HG03460 (cell line): Measurements from ENCODE around the gene FSD1.
A peak's percentile ranks its signal among the peaks of the same experiment; 100 is the strongest.
"Not testable (repeated sequence)": the region's sequence is repeated elsewhere in the genome, so short reads cannot be mapped to it uniquely, and the experiment has no call there.

Experiments used
- ATAC-seq: cut with Tn5 transposase; IDR thresholded peaks from one replicate; pipeline ENCODE4 v1.9.1; 2021; ENCODE audit not compliant: unreplicated experiment

Gene FSD1

DNA sequence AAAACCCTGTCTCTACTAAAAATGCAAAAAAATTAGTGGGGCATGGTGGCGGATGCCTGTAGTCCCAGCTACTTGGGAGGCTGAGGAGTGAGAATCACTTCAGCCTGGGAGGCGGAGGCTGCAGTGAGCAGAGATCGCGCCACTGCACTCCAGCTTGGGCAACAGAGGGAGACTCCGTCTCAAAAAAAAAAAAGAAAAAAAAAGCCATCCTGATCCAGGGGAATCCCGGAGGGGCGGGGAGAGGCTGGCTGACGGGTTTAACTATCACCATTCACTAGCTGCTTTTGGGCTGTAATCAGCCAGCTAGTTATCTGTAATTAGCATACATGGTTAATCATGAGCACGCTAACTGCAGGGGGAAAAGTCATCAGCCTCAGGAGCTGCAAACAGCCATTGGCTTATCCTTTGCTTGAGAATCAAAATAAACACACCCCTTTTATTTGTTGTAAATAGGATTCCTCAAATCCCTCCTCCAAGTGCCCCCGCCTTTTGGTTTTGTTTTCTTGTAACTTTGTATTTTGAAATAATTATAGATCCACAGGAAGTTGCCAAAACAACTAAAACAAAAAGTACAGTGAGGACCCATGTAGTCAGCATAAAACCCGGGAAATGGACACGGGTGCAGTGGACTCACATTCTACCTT, 9.6 kb downstream of the FSD1 start:
- no peak for ATAC-seq

GRCh38 chr19:4316956-4317355, 12.6 kb downstream of the FSD1 start:
- no peak for ATAC-seq

- ATAC-seq = no peak
These were observed 14.1 kb downstream of the FSD1 start for GRCh38 chr19:4318460-4318859.

DNA sequence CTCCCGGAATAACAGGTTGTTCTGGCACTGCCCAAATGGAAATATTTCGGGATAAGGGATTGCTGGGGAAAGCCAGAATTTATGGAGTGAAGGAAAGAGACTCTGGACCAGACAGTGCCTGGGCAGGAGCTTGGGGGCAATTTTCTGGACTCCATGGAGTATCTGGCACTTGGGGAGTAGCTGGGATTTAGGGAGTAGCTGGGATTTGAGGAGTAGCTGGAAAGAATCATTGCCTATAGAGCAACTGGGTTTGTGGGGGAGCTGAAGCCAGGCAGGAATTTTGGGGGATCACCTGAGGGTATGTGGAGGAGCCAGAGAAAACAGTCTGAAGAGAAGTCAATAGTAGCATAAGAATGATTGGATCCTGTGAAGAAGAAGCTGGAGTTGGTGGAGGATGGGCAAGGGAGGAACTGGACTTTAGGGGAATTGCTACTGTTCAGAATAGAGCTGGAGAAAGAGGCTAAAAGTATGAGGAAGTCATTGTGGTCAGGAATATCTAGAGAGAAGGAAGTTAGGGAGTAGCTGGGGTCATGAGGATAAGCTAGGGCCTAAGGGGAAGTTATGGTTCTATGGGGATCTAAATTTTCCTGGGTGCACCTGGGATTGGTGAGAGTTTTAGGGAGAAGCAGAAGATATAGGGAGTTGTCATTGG, 14.8 kb downstream of the FSD1 start:
- ATAC-seq = no peak

DNA sequence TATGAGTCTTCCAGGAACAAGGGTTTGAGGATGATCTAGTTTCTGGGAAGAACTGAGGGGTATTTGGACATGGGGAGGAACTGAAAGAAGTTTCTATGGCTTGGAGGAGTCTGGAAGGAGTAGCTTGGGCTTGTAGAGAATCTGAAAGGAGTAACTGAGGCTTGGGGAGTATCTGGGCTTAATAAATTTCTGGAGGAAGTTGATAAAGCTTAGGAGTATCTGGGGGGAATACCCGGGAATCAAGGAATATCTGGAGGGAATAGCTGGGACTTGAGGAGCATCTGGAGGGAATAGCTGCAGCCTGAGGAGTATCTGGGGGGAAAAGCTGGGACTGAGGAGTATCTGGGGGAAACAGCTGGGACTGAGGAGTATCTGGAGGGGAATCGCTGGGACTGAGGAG, 16.0 kb downstream of the FSD1 start:
- no peak for ATAC-seq

DNA sequence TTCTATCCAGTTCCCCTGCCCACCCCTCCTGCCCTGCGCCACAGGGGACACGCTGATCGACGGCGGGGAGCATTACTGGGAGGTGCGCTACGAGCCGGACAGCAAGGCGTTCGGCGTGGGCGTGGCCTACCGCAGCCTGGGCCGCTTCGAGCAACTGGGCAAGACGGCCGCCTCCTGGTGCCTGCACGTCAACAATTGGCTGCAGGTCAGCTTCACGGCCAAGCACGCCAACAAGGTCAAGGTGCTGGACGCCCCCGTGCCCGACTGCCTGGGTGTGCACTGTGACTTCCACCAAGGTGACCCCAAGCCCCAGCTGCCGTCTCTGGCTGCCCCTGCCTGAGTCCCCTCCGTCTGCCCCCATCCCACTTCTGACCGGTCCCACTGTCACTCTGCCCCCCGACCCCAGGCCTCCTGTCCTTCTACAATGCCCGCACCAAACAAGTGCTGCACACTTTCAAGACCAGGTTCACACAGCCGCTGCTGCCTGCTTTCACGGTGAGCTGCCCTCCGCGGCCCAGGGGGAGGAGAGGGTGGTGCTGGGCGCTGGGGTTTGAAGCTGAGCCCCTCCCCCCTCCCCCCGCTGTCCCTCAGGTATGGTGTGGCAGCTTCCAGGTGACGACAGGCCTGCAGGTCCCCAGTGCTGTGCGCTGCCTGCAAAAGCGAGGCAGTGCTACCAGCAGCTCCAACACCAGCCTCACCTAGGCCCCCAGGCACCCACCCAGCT, 18.7 kb downstream of the FSD1 start:
- no peak for ATAC-seq

DNA sequence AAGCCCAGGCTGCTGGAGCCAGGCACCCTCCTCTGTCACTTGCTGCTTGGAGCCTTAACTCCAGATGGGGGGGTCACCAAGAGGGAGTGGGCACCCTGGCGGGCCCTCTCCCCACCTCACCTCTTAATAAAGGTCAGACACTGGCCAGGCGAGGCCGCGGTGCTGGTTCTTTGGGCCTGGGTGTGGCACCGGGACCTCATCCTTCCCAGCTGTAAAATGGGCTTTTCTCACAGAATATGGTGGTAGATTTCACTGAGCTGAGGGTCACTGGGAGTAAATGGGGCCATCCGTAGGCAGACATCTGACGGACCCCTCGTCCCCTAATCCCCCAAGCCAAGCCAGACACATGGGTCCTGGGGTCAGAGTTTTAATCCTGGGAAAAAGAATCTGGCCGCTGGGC, 19.3 kb downstream of the FSD1 start:
- no peak for ATAC-seq

DNA sequence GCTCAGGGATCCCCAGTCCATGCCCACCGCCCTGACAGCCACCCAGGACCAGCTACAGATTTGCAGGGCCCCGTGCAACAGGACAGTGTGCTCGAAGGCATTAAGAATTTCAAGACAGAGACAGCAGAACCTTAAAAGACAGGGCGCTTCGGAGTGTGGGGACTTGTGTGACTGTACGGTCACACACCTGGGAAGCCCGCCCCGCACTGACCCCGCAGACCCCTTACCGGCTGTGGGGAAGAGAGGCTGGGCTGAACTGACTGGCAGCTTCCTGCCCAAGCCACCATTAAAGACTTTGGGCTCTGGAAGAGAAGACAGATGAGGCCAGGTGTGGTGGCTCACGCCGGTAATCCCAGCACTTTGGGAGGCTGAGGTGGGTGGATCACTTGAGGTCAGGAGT, 19.8 kb downstream of the FSD1 start:
- no peak for ATAC-seq

- no peak for ATAC-seq
These were observed 21.9 kb downstream of the FSD1 start for GRCh38 chr19:4326215-4326836.

DNA sequence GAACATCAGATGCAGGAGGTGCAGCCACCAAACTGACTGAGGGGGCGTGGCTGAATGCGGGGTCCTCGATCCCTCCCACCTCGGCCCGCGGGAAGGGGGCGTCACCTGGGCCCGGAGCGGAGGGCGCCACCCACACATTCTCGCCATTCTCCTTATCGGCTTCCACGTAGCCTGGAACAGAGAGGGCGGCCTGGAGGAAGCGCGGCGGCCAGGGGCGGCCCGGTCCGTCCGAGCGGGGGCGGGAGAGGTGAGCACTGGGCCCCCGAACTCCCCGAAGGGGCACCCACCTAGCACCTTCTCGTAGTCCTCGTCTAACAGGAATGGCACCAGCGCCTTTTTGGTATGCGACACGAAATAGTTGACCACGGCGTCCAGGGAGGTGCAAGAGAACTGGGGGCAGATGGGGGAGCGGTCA, 22.4 kb downstream of the FSD1 start:
- ATAC-seq = no peak

GRCh38 chr19:4327252-4327876, 23.0 kb downstream of the FSD1 start:
- ATAC-seq = no peak

DNA sequence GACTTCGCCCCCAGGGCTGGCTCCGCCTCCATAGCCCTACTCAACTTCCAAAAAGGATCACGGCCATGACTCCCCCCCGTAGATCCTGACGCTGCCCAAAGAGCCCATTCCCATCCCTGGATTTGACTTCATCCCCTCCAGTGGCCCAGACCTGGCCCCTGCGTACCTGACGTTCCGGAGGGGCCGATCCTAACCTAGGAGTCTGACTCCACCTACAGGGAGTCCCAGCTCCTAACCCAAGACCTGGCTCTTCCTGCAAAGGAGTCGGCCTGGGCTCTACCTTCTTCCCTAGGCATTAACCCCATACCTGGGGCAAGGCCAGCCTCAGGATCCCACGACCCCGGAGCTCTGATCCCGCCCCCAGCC, 23.5 kb downstream of the FSD1 start:
- no peak for ATAC-seq

- ATAC-seq = peak; percentile 77
These were observed 24.0 kb downstream of the FSD1 start for GRCh38 chr19:4328243-4328990.

GRCh38 chr19:4328991-4329681, 24.7 kb downstream of the FSD1 start:
- ATAC-seq = not testable (repeated sequence)

DNA sequence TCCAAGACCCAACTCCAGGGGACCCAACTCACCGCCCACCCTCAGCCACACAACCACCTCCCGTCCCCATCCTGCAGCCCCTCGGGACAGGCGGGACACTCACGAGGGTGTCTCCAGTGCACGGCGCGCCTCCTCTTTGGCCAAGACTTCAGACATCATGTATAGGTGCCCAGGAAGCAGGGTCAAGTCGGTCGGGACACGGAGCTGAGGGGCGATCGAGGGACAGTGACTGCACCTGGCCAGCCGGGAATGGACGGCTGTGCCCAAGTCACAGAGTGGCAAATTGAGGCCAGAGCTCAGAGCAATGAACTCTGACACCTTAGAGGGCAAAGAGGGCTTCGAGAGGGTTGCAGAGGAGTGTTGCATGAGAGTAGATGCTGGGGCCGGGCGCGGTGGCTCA, 25.5 kb downstream of the FSD1 start:
- no peak for ATAC-seq

DNA sequence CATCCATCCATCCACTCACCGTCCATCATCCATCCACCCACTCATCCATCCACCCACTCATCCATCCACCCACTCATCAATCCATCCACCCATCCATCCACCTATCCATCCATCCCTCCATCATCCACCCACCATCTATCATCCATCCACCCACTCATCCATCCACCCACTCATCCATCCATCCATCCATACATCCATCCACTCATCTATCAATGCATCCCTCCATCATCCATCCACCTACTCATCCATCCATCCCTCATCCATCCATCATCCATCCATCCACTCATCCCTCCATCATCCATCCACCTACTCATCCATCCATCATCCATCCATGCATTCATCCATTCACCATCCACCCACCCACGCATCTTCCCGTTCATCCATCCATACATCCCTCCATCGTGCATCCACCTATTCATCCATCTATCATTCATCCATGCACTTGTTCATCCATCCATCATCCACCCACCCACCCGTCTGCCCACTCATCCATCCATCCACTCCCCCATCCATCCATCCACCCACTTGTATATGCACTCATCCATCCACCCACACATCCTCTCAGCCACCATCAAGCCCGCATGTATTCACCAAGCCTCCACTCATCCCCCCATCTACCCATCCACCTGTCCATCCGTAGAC, 30.7 kb downstream of the FSD1 start:
- no peak for ATAC-seq

GRCh38 chr19:4337906-4338440, 33.6 kb downstream of the FSD1 start:
- ATAC-seq = no peak

DNA sequence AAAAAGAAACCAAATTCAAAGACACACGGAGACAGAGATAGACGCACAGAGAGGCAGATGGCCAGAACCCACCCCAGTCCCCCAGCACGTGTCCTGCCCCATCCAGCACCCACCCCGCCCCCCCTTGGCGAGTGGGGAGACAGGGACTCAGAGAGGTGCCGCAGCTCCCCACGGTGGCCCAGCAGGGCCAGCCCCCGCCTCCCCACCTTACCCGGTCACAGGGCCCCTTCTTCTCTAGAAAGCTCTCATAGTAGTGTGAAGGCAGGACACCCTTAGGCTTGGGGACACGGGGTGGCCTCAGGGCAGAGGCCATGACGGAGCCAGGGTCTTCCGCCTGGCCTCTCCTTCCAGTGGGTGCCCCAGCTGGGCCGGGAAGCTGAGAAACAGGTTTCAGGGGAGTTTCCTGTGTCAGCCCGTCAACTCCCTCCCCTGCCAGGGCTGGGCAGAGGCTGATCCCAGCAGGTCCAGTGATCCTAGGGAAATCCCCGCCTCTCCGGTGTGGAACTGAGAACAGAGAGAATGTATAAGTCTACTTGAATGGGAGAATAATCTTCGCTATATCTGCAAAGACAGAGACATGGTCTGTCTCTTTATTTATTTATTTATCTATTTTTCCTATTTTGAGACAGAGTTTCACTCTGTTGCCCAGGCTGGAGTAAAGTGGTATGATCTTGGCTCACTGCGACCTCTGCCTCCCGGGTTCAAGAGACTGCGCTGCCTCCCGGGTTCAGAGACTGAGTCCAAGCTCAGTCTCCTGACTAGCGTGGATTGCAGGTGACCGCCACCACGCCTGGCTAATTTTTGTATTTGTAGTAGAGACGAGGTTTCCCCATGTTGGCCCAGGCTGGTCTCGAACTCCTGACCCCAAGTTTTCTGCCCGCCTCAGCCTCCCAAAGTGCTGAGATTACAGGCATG, 34.3 kb downstream of the FSD1 start, which contains the start of gene STAP2:
Gene STAP2 (minus strand): TSS at position 387 of the 915 bp plus-strand sequence. CDS start 74 bp downstream, at position 313.
- no peak for ATAC-seq
